KBM-7 (cell line): Measurements from ENCODE around the gene OPN5.

Experiments
- DNase-seq: peaks from one replicate; pipeline ENCODE4 v3.0.0-alpha.2; 2015
- in situ Hi-C: fragments of 300-500 bp; cut with MboI; formaldehyde crosslinking; loops from 2 replicates; pipeline ENCODE4 v1.14.3; 2020; ENCODE audit warnings: low sequenced_read_pairs, low pct_unique_long_range_greater_than_20kb, mixed read lengths

Gene OPN5

DNA sequence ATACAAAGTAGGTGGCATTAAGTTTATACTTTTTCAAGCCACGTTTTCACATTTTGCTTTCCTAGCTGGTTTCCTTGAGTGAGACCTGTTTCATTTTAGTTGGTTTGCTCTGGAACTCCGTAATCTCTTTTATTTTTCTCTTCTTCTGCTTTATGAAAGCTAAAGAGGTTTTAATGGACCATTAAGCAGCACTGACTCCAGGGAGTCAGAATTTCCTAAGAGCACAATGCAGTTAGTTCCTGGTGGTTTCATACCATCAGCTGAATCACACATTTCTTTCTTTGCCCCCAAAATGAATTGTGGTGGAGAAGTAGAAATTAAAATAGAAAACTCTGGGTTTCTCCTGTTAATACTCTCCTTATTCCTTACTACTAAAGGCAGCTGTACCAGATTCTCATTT is 3.4 kb downstream of the OPN5 start:
- in situ Hi-C loops, result no loop called here
- no peak for DNase-seq

DNA sequence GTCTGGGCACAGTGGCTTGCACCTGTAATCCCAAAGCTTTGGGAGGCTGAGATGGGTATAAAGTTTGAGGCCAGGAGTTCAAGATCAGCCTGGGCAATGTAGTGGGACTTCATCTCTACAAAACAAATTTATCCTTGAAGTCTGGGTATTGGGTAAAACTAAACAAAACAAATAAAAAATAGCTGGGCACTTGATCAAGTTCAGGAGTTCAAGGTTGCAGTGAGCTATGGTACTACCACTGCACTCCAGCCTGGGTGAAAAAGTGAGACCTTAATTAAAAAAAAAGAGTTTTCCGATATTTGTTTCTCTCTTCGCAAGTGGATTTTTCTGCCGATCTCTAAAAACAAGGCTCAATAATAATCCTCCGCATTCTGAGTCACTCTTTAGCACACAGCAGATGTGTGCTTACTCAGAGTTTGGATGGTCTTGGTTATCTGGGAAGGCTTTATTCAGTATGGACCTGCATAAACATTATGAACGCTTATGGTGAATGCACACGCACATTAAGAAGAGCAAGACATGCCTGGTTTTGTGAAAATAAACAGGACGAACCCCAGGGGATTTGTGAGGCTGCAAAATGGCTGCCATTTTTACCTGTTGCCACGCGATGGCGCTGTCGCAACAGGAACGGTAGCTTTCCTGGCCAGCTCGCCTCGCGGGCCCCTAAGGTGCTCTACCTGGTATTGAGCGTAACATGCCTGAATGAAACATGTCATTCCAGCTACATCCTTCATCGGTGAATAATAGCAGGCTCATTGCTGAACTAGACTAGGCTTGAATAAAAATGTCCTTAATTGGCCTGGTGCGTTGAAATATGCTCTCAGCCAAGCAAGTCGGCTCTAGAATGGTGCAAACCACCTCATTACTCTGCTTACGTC is 6.0 kb downstream of the OPN5 start:
- peak; percentile 55 for DNase-seq
- in situ Hi-C loops, result no loop called here

DNA sequence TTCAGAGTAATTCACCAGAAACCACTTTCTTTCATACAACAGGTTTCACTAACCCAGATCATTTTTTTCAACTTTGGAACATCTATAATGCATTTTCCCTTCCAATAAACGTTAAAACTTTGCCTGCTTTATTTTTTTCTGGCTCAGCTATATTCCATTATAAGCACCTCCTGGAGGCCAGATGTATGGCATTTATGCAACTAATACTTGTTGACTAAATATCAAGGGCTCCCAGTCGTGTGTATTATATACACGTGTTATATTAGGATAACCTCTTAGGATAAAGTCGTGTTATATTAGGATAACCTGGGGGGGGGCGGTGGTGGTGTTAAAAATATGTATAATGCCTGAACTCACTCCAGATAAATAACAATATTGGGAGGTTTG is 6.7 kb downstream of the OPN5 start:
- in situ Hi-C loops, result no loop called here
- no peak for DNase-seq

DNA sequence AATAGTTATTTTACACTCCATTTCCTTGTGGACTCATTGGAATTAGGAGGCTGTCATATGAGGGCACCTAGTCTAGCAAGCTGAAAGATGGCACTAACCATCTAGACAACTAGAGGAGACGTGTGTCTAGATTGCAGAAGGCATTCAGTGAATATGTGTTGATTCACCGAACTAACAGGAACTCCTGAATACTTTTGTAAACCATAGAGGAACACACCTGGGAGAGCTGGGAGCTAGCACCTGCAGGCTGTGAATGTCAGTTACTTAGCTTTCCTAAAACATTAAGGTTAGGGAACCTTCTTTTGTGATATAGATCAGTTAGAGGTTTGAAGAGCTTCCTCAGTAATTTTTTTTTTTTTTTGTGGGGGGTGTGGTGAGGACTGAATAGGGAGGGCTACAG is 7.7 kb downstream of the OPN5 start:
- in situ Hi-C loops, result no loop called here

DNA sequence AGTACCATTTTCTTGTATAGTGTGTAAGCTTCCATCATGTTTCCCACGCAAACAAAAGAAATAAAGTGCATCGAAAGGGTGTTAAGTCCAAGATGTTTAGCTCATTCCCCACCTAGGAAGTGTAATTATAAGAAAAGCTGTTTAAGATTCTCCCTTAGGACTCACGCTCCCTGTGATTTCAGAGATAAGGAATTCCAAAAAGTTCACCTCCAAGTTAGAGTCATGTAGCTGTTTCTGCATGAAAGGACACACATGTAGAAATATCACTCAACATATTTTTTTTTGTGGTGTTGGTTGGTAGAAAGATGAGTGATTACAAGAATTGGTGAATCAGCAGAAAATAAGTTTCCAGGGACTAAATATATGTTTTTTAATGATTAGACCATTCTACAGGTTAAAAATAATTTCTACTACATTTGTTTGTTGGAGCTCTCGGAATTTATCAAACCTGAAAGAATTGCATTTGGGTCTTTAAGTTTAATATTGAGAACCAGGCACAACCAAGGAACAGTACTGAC is 10.4 kb downstream of the OPN5 start:
- in situ Hi-C loops, result no loop called here

More for the DNA sequence above, 7.7 kb downstream of the OPN5 start:
- DNase-seq, result no peak

DNA sequence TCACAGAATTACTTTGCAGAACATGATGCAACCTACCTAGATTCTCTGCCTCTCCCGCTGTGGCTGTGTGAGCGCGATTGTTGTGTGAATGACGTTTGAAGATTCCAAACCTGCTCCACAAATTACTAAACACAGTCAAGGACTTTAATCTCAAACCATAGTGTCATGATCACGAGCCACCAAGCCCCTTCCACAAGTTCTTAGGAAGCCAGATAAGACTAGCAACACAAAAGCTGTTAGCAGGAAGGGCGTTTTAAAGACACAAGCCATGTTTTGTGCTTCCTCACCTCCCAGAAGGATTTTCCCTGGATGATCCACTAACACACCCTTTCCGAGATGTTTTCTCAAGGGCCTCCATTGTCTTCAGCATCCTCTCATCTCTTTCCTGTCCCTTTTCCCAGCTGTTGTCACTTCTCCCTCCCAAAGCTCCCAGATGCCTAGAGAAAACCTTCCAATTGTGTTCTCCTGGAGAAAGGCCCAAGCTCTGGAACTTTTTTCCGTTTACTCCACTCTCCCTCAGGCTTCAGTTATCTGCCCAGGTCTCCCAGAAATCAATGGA is 12.8 kb downstream of the OPN5 start:
- DNase-seq, result no peak
- in situ Hi-C loops, result no loop called here

More for the DNA sequence above, 10.4 kb downstream of the OPN5 start:
- no peak for DNase-seq

DNA sequence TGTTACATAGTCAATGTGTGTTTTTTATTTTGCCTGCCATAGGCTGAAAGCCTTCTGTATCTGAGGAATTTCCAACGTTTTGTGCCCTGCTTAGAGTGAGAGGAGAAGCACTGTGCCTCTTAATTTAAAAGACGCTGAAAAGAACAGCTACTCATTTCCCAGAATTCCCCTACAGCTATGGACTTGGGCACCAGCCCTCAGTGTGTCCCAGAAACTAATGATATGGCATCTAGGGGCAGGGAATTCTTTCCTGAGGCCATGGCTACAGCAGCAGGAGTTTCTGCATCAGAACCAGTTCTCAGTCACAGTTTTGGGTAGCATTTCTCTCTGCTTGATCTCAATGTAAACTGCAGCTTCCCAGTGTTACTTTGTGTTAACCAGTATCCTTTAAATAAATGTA is 20.2 kb downstream of the OPN5 start:
- DNase-seq, result no peak
- in situ Hi-C loops, result no loop called here

DNA sequence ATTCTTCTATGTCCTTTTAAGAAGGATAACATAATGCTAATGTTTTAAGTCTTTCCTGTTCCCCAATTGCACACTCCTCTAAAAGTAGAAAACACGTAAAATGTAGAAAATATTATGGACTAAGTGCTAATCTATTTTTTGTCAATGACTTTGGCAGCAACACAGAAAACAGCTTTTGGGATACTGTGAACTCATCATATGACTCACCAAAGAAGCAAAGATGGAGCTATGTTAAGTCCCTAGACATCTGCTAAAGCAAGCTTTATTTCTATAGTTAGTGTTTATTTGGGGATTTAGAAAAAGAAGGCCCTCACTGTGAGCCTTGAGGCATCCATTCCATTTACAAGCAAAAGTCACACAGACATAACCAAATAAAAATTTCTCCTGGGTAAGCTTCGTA is 23.0 kb downstream of the OPN5 start:
- DNase-seq, result no peak
- in situ Hi-C loops, result no loop called here

DNA sequence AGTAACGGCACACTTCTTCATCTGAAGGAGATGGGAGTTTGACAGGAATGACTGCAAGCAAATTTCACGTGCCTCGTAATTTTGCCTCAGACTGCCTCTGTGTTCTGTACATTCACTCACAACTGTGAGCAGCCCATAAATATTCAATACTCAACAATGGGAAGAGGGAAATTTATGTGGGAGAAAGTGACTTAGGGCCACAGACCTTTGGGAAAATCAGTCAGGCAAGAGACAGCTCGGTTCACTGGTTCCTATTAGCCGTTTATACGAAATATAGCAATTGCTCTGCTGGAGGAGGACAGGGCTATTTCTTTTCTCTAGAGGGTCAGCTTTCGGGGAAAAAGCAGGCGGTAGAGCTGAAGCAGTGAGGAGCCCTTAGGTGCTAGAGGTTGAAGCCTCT is 28.0 kb downstream of the OPN5 start:
- no peak for DNase-seq
- in situ Hi-C loops, result no loop called here

DNA sequence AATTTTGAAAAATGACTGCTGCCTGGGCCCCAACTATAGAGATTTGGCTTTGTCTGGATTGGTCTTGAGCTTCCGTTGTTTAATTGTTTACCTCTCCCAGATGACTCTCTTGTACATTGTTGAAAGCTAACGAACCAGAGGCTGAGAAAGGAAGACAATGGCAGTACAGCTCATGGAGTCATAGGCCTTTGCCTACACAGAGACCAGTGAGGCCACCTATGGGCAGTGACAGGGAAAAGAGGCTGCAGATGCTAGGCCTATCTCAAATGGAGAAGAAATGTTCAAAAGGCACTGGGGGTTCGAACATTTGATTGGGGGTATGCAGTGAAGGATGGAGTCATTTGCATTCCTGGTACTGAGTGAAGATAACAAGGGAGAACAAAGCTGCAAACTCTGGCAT is 29.1 kb downstream of the OPN5 start:
- in situ Hi-C loops, result no loop called here
- DNase-seq, result no peak

DNA sequence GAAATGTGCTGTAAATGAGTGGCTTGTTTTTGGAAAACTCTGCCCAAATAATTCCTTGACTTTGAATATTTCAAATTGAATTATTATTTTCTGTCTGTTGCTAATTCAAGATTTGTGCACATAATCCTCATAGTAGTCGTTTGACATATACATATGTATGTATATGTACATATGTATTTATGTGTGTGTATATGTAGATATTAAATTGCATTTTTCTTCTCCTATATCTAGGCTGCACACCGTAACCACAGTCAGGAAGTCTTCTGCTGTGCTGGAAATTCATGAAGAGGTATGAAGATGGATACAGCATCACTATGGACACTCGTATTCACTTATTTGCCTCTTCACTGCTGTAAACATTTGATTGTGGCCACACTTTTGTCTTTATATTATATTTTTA is 29.6 kb downstream of the OPN5 start:
- in situ Hi-C loops, result no loop called here
- no peak for DNase-seq

DNA sequence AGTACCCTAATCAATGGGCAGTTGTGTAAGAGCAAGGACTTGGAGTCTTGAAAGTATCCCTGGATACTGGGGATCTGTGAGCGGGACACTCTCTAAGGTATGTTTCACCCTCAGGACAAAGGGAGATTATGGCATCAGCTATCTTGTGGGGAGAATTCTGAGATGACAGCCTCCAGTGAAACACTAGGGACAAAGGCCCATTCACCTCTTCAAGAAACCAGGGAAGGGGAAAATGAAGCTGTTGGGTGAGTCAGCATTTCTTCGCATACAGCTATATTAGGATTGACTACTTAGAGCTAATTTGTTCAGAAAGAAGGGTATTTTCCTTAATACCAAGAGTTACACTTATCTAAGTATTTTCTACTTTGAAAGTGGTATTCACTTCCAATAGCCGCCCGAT is 35.9 kb downstream of the OPN5 start:
- no peak for DNase-seq
- in situ Hi-C loops, result no loop called here

DNA sequence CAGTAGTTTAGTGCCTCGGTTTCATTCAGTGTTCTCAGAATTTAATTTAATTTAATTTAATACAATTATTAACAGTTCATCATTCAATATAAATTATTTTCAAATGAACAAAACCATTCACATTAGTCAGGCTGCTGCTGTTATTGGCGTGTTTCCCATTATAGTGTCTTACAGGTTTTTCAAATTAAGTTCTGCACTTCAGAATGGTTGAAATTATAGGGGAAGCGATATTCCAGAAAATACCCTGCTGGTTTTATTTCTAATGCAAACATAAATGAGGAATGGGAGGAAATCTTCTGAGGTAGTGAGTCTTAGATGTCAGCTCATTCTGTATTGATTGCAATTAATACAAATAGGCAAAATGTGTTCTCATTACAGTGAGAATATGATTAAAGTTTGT is 37.6 kb downstream of the OPN5 start:
- no peak for DNase-seq
- in situ Hi-C loops, result no loop called here

DNA sequence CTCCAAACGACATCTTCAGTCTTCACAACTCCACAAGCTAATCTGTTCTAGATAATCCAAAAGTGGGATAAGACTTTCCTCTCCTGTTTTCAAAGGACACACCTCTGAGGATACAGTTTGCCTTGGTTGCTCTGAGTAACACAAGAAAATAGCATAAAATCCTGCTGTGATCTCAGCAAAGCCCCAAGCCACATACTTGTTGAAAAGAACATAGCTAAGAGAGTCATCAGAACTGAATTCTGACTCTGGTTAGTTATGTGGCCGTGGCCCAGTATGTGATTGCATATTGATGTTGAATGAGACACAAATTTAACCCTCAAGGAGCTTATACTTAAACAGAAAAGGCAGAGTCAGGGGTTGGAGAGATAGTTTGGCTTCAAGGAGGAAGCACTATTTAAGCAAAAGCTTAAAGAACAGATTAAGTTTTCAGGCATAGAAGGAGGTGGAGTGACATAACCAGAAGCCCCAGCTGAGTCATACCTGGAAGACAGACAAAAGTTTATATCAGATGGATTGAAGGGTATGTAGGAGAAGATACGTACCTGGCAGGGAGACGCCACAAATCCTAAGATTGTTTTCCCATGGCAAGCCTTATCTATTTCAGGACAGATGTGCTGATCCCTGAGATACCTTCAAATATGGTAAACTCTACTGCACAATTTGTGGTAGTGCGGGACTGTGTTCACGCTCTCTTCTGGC is 41.2 kb downstream of the OPN5 start:
- in situ Hi-C loops, result no loop called here
- DNase-seq, result no peak

DNA sequence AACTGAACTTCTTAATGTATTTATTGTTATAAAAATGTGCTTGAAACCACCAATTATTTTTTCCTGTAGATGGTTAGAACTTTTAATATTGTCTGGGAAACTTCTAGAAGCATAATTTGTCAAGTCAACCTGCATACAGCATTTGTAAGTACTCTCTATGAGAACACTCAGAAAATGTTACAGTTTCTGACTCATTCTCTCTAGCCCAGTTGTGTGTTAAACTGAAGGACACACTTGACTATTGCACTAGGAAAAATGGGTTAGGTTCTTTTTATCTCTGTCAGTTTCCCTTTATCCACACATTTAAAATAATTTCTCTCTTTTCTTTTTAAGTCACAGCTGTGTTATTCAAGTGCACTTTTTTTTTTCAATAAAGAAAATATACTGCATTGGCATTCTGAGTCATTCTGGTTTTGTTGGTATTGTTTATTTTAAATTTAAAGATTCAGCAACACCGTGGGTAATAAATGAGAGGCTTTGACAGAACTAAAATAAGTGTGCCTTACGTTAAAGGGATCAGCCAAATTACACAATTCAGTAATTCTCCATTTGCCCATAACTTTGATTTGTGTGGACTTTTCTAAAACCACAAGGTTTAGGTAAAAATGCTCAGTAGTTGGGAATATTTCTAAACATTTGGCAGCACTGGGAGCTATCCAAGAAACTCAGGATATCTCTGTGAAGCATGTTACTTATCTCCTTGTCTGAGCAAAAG is 50.7 kb downstream of the OPN5 start:
- in situ Hi-C loops, result no loop called here

DNA sequence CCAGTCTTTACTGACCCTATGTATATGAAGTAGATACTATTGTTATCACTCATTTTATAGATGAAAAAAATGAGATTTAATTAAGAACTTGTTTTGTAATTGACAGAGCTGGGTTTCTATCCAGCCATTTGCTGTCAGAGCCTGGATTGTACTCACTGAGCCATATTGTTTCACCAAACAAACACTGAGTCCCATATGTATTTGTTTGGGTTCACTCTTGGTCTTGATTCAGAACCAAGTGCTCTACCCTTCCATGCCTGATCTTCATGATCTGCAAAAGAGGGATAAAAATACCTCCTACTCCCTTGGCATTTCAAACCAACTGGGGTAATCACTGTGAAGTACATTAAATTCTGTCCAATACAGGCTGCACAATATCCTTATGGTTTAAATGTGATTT is 52.4 kb downstream of the OPN5 start:
- in situ Hi-C loops, result no loop called here
- DNase-seq, result no peak

More for the DNA sequence above, 50.7 kb downstream of the OPN5 start:
- no peak for DNase-seq

DNA sequence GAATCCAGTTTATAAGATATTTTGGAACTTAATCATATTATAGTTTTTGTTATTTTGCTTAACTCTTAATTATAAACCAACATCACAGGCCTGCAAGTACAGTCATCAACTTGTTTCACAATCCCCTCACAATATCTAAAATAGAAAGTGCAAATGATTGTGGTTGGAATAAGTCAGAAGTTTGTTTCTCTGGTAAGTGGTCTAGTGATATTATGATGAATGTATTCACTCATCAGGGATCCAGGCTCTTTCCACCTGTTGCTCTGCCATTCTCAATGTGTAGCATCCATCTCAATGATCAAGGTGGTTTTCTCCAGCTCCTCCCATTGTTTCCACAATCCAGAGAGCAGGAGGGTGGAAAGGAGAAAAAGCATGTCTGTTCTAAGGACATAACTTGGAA is 54.2 kb downstream of the OPN5 start:
- no peak for DNase-seq
- in situ Hi-C loops, result no loop called here

DNA sequence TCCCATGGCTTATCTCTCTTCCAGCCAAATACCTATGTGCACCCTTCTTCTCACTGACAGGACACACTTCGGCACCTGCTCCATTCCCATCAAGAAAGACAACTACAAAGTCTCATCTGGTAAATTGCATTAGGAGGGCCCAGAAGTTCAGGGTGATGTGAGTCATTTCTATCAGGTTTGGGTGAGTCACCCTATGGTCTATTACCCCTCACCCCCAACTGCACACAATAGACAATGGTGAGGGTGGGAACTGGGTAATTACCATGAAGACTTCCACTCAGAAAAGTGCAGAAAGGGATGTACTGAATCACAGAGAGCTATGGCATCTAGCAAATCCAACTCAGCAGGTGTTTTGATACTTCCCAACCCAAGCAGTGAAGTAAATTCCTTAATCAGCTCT is 54.8 kb downstream of the OPN5 start:
- in situ Hi-C loops, result no loop called here
- no peak for DNase-seq

DNA sequence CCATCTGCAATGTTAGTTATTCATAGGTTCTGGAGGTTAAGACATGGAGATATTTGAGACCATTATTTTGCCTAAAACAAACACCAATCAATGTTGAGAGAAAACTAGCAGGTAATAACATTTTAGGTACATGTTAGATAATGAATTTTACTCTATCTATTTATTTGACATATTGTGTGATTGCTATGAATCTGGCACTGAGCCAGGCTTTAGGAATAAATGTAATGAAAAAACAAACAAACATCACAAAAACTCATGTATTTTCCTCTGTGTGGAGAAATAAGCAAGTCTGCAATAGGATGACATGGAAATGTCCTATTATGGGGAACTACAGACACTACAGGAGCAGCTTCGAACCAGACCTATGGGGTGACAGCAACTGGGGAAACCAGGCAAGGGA is 57.8 kb downstream of the OPN5 start:
- in situ Hi-C loops, result no loop called here
- no peak for DNase-seq

DNA sequence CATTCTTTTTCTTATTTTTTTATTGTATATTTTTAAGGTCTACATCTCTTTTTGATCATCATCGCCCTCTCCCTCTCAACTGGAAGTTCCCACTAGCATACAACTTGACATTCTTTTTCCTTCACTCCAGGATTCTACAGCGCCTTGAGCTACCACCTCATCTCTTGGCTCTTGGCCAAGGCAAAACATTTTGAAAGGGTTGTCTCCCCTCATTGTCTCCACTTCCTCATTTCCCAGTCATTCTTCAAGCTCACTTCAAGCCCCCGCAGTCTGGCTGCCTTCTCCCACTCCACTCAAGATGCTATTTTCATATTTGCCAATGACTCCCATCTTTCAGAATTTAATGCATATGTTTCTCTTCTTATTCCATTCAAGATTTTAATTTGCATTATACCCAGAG is 63.0 kb downstream of the OPN5 start:
- in situ Hi-C loops, result no loop called here
- DNase-seq, result peak; percentile 32
